ENCODE data around the gene UTF1.
A peak's percentile ranks its signal among the peaks of the same experiment; 100 is the strongest.
"Not testable (repeated sequence)": the region's sequence is repeated elsewhere in the genome, so short reads cannot be mapped to it uniquely, and the experiment has no call there.

The UTF1 gene

DNA sequence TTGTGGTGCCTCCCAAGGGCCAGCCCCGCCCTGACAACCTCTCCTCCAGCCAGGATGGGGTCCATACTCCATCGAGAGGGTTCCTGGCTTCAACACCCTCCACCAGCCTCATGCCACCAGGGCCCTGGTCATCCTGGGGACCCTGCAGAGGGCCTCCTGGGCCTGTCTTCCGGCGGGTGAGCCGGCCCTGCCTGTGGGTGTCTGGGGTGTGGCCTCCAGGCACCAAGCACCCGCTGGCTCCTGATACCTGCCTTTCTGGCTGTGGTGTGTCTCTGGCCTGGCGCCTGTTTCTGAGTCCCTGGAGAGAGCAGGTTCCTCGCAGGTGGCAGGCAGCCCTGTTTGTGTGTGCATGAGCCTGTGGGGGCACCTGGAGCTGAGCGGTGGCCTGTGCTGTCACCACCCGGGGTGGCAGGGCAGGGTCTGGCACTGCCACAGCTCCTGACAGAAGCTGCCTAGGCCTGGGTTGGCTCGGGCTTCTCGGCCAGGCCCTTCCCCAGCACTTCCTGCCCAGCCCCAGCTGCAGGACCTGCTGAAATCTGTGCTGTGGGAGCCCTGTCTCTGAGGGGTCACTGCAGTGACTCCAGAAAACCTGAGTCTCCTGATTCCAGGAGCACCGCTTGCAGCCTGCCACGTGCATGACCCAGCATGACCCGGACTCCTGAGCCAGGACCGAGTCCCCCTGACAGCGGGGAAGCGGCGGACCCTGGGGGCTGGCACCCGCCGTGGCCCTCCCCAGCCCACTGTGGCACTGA lies 28.2 kb downstream of the UTF1 start:
- no peaks in the 10 kb centered on the region for H3K9me3 ChIP-seq (ENCODE audit: control insufficient read depth in 2 of 2, low read length in 2 of 2)
- H3K9ac ChIP-seq (ENCODE audit: low read depth in 1 of 2, low read length in 2 of 2) = peak overlapping the region; percentile 14 to 52
- H3K27me3 ChIP-seq (ENCODE audit: control insufficient read depth in 2 of 2, insufficient read depth in 2 of 2, low read length in 2 of 2) = no peaks in the 10 kb centered on the region
- H3K36me3 ChIP-seq (ENCODE audit: control insufficient read depth in 2 of 2, insufficient read depth in 2 of 2, low read length in 2 of 2) = no peaks in the 10 kb centered on the region
- peak overlapping the region; percentile 54 to 56 for H3K4me3 ChIP-seq (ENCODE audit: low read length in 2 of 2)
- H3K4me1 ChIP-seq (ENCODE audit: control insufficient read depth in 2 of 2, insufficient read depth in 2 of 2, low read length in 2 of 2) = peaks cover 34 to 37% of the 10 kb centered on the region in 2 donors
- H3K27ac ChIP-seq (ENCODE audit: low read depth in 2 of 2, low read length in 2 of 2) = peak overlapping the region; percentile 56 to 67

DNA sequence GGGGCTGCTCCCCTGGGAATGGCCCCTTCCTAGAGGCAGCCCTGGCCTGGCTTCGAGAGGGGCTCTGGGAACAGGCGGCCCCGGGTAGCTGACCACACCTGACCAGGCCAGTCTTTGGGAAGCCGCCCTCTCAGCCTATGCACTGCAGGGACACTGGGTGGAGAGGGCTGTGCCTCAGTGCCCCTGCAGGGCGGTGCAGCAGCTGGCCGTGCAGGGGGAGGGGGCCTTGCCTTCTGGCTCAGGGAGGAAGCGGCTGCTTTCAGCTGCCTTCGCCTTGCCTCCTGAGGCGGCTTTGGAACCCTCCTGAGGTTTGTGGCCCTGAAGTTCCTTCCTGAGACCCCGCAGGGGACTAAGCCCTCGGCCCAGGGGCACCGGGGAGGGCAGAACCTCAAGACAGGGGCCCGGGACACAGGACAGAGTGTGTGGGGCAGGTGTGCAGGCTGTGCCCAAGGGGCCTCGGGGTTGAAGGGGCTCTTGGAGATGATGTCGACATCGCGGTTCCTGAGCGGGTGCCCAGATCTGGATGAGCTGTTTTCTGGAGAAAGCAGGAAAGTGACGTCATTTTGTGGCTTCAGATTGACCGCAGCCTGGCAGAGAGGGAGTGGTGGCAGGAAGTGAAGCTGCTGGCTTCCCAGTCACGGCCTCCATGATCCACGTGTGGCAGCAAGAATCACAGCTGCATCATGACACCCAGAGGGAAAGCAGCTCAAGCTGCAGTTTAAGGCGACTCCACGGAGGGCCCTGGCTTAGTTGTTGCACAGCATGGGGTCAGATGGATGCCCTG lies 29.0 kb downstream of the UTF1 start:
- Histone ChIP-seq H3K9ac (ENCODE audit: low read depth in 1 of 2, low read length in 2 of 2) (no peak overlapping the region), H3K9me3 (ENCODE audit: control insufficient read depth in 2 of 2, low read length in 2 of 2) (no peaks in the 10 kb centered on the region), H3K4me3 (ENCODE audit: low read length in 2 of 2) (no peak overlapping the region), H3K36me3 (ENCODE audit: control insufficient read depth in 2 of 2, insufficient read depth in 2 of 2, low read length in 2 of 2) (no peaks in the 10 kb centered on the region), H3K4me1 (ENCODE audit: control insufficient read depth in 2 of 2, insufficient read depth in 2 of 2, low read length in 2 of 2) (peaks cover 38 to 45% of the 10 kb centered on the region in 2 donors), H3K27ac (ENCODE audit: low read depth in 2 of 2, low read length in 2 of 2) (peak overlapping the region; percentile 56 to 67), H3K27me3 (ENCODE audit: control insufficient read depth in 2 of 2, insufficient read depth in 2 of 2, low read length in 2 of 2) (no peaks in the 10 kb centered on the region)

DNA sequence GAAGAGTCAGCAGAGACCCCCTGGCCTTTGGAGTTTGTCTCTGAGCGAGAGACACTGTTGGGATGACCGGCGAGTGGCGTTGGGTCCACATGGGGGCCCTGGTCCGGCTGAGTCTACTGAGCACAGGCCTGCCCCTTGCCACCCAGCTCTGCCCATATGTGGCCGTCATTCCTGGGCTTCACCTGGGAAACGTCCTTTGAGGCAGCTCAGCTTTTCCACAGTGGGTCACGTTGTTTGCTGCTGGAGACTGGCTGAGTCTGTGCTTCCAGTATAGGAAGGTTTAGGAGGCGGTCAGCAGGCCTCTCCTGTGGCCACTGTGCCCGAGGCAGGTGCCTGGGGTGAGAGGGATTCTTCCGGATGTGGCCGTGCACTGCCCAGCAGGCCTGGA lies 29.6 kb downstream of the UTF1 start:
- Histone ChIP-seq H3K4me3 (ENCODE audit: low read length in 2 of 2) (no peak overlapping the region), H3K27me3 (ENCODE audit: control insufficient read depth in 2 of 2, insufficient read depth in 2 of 2, low read length in 2 of 2) (no peaks in the 10 kb centered on the region), H3K9me3 (ENCODE audit: control insufficient read depth in 2 of 2, low read length in 2 of 2) (no peaks in the 10 kb centered on the region), H3K36me3 (ENCODE audit: control insufficient read depth in 2 of 2, insufficient read depth in 2 of 2, low read length in 2 of 2) (no peaks in the 10 kb centered on the region), H3K9ac (ENCODE audit: low read depth in 1 of 2, low read length in 2 of 2) (no peak overlapping the region), H3K4me1 (ENCODE audit: control insufficient read depth in 2 of 2, insufficient read depth in 2 of 2, low read length in 2 of 2) (peaks cover 44 to 51% of the 10 kb centered on the region in 2 donors), H3K27ac (ENCODE audit: low read depth in 2 of 2, low read length in 2 of 2) (peak overlapping the region; percentile 12 to 52)

DNA sequence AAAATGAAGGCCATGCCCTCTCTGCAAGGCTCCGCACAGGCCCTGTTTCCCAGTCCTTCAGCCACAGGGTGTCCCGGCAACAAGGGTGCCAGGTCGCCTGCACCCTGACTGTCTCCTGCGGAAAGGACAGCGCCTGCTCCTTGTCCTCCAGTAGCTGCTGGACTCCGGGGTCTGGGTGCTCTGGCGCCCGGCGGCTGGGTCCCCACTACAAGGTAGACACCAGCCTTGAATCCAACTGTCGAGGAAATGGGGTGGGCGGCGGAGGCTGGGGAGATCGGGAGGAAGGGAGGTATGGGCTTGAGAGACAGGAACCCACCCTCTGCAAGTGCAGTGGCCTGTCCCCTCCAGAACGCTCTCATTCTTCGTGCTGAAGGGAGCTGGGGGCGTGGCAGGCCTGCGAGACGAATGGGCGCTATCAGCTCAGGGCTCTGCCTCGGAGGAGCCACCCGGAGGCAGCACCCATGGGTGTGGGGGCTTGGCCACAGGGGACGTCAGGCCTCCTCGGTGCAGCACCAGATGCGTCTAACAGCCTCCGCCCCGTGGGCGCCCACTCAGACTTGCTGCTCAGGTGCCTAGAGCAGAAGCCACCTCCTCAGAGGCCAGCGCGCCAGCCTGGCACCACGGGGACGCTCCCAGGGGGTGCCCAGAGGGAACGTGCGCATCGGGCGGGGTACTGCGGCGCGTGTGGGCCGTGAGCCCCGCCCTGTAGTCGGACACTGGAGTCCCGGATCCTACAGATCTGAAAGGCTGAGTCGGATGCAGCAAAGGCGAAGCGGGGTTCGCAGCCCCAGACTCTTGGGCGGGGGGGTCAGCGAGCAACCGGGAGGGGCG lies 31.1 kb downstream of the UTF1 start:
- Histone ChIP-seq H3K4me1 (ENCODE audit: control insufficient read depth in 2 of 2, insufficient read depth in 2 of 2, low read length in 2 of 2) (peaks cover 47 to 53% of the 10 kb centered on the region in 2 donors), H3K9me3 (ENCODE audit: control insufficient read depth in 2 of 2, low read length in 2 of 2) (no peaks in the 10 kb centered on the region), H3K36me3 (ENCODE audit: control insufficient read depth in 2 of 2, insufficient read depth in 2 of 2, low read length in 2 of 2) (no peaks in the 10 kb centered on the region), H3K27me3 (ENCODE audit: control insufficient read depth in 2 of 2, insufficient read depth in 2 of 2, low read length in 2 of 2) (no peaks in the 10 kb centered on the region), H3K4me3 (ENCODE audit: low read length in 2 of 2) (peak overlapping the region; percentile 58 to 74), H3K27ac (ENCODE audit: low read depth in 2 of 2, low read length in 2 of 2) (peak overlapping the region; percentile 87 to 91), H3K9ac (ENCODE audit: low read depth in 1 of 2, low read length in 2 of 2) (peak overlapping the region; percentile 72 to 82)

DNA sequence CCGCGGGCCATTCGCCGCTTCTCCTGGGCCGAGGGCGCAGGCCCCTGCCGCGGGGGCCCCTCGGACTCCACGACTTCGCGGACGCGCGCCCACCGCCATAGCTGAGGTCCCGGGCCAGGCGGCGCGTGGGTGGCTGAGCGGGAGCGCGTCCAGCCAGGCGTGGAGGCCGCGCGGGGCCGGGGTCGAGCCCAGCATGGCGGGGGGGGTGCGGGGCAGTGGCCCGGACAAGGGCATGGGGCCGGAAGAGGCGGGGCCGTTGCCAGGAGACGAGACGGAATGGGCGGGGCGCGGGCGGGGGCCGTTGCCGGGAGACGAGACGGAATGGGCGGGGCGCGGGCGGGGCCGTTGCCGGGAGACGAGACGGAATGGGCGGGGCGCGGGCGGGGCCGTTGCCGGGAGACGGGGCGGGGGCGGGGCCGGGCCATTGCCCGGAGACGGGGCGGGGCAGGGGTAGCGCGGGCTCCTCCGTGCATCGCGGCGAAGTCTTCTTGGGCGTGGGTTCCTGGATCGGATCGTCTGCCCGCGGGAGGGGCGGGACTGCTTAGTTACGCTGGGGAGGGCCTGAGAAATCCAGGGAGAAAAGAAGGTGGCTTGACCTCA lies 31.8 kb downstream of the UTF1 start:
- peaks cover 47 to 53% of the 10 kb centered on the region in 2 donors for H3K4me1 ChIP-seq (ENCODE audit: control insufficient read depth in 2 of 2, insufficient read depth in 2 of 2, low read length in 2 of 2)
- H3K9ac ChIP-seq (ENCODE audit: low read depth in 1 of 2, low read length in 2 of 2) = peak overlapping the region; percentile 72 to 82
- peak overlapping the region; percentile 87 to 91 for H3K27ac ChIP-seq (ENCODE audit: low read depth in 2 of 2, low read length in 2 of 2)

DNA sequence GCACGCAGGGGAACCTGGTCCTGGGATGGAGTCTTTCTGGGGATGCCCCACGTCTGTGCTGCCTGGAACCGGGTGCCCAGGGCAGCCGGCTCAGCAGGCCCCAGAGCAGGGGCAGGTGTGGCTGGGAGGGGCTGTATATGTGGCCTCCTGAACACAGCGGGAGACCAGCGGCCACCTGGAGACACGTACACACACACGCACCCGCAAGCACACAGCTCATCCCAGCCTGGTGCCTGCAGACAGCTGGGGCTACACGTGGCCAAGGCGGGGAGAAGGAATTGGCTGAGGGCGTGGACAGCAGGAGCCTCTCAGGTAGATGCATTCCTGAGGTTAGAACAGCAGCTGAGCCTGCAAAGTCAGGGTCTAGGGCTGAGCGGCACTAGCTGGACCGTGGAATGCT lies 32.7 kb downstream of the UTF1 start:
- H3K27me3 ChIP-seq (ENCODE audit: control insufficient read depth in 2 of 2, insufficient read depth in 2 of 2, low read length in 2 of 2) = no peaks in the 10 kb centered on the region
- H3K4me1 ChIP-seq (ENCODE audit: control insufficient read depth in 2 of 2, insufficient read depth in 2 of 2, low read length in 2 of 2) = peaks cover 45 to 47% of the 10 kb centered on the region in 2 donors
- no peaks in the 10 kb centered on the region for H3K9me3 ChIP-seq (ENCODE audit: control insufficient read depth in 2 of 2, low read length in 2 of 2)
- no peak overlapping the region for H3K27ac ChIP-seq (ENCODE audit: low read depth in 2 of 2, low read length in 2 of 2)
- peak overlapping the region in 1 of 2 donors; percentile 60 for H3K4me3 ChIP-seq (ENCODE audit: low read length in 2 of 2)
- H3K36me3 ChIP-seq (ENCODE audit: control insufficient read depth in 2 of 2, insufficient read depth in 2 of 2, low read length in 2 of 2) = no peaks in the 10 kb centered on the region
- peak overlapping the region in 1 of 2 donors; percentile 25 for H3K9ac ChIP-seq (ENCODE audit: low read depth in 1 of 2, low read length in 2 of 2)

More for the DNA sequence above, 31.8 kb downstream of the UTF1 start:
- no peaks in the 10 kb centered on the region for H3K36me3 ChIP-seq (ENCODE audit: control insufficient read depth in 2 of 2, insufficient read depth in 2 of 2, low read length in 2 of 2)
- no peaks in the 10 kb centered on the region for H3K9me3 ChIP-seq (ENCODE audit: control insufficient read depth in 2 of 2, low read length in 2 of 2)
- peak overlapping the region; percentile 58 to 74 for H3K4me3 ChIP-seq (ENCODE audit: low read length in 2 of 2)
- no peaks in the 10 kb centered on the region for H3K27me3 ChIP-seq (ENCODE audit: control insufficient read depth in 2 of 2, insufficient read depth in 2 of 2, low read length in 2 of 2)

DNA sequence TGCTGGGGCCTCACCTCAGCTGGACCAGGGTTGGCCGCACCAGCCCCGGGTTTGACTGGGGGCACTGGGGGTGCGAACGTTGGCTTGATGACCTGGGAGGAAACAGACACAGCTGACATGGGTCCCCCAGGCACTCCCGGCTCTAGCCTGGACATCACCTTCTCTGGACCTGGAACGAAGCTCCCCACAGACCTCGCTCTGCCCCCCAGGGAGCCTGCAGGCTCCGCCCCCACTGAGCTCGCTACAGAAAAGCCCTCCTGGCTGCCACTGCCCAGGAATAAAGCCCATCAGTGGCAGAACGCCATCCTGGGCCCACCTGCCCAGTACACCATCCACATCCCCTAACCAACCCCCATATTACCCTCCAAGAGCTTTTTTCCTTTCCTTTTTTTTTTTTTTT lies 33.7 kb downstream of the UTF1 start:
- H3K4me3 ChIP-seq (ENCODE audit: low read length in 2 of 2) = no peak overlapping the region
- peaks cover 36 to 37% of the 10 kb centered on the region in 2 donors for H3K4me1 ChIP-seq (ENCODE audit: control insufficient read depth in 2 of 2, insufficient read depth in 2 of 2, low read length in 2 of 2)
- no peak overlapping the region for H3K27ac ChIP-seq (ENCODE audit: low read depth in 2 of 2, low read length in 2 of 2)
- H3K36me3 ChIP-seq (ENCODE audit: control insufficient read depth in 2 of 2, insufficient read depth in 2 of 2, low read length in 2 of 2) = no peaks in the 10 kb centered on the region
- no peaks in the 10 kb centered on the region for H3K9me3 ChIP-seq (ENCODE audit: control insufficient read depth in 2 of 2, low read length in 2 of 2)
- no peak overlapping the region for H3K9ac ChIP-seq (ENCODE audit: low read depth in 1 of 2, low read length in 2 of 2)
- no peaks in the 10 kb centered on the region for H3K27me3 ChIP-seq (ENCODE audit: control insufficient read depth in 2 of 2, insufficient read depth in 2 of 2, low read length in 2 of 2)

DNA sequence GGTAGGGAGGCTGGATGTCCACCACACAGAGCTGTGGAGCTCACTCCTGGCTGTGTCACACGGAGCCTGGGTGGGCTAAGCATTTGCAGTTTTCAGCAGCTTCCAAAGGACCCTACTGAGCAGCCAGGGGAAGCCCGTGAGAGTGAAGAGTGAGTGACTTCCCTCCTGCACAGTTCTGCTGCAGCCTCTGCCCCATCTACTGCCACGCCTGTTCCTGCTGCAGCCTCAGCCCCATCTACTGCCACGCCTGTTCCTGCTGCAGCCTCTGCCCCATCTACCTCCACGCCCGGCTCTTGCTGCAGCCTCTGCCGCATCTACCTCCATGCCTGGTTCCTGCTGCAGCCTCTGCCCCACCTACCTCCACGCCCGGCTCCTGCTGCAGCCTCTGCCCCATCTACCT lies 34.4 kb downstream of the UTF1 start:
- no peak overlapping the region for H3K27ac ChIP-seq (ENCODE audit: low read depth in 2 of 2, low read length in 2 of 2)
- H3K4me3 ChIP-seq (ENCODE audit: low read length in 2 of 2) = peak overlapping the region; percentile 26 to 30
- peaks cover 30 to 34% of the 10 kb centered on the region in 2 donors for H3K4me1 ChIP-seq (ENCODE audit: control insufficient read depth in 2 of 2, insufficient read depth in 2 of 2, low read length in 2 of 2)
- H3K9ac ChIP-seq (ENCODE audit: low read depth in 1 of 2, low read length in 2 of 2) = peak overlapping the region in 1 of 2 donors; percentile 32
- no peaks in the 10 kb centered on the region for H3K9me3 ChIP-seq (ENCODE audit: control insufficient read depth in 2 of 2, low read length in 2 of 2)
- no peaks in the 10 kb centered on the region for H3K27me3 ChIP-seq (ENCODE audit: control insufficient read depth in 2 of 2, insufficient read depth in 2 of 2, low read length in 2 of 2)
- H3K36me3 ChIP-seq (ENCODE audit: control insufficient read depth in 2 of 2, insufficient read depth in 2 of 2, low read length in 2 of 2) = no peaks in the 10 kb centered on the region

DNA sequence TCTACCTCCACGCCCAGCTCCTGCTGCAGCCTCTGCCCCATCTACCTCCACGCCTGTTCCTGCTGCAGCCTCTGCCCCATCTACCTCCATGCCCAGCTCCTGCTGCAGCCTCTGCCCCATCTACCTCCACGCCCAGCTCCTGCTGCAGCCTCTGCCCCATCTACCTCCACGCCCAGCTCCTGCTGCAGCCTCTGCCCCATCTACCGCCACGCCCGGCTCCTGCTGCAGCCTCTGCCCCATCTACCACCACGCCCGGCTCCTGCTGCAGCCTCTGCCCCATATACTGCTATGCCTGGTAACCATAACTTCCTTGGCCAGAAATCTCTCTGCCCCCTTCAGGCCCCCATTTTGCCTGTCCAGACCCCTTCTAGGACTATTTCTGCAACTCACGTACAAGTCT lies 35.0 kb downstream of the UTF1 start:
- H3K27ac ChIP-seq (ENCODE audit: low read depth in 2 of 2, low read length in 2 of 2); H3K27me3 ChIP-seq (ENCODE audit: control insufficient read depth in 2 of 2, insufficient read depth in 2 of 2, low read length in 2 of 2); H3K36me3 ChIP-seq (ENCODE audit: control insufficient read depth in 2 of 2, insufficient read depth in 2 of 2, low read length in 2 of 2); H3K4me3 ChIP-seq (ENCODE audit: low read length in 2 of 2); H3K9ac ChIP-seq (ENCODE audit: low read depth in 1 of 2, low read length in 2 of 2); H3K9me3 ChIP-seq (ENCODE audit: control insufficient read depth in 2 of 2, low read length in 2 of 2): not testable (repeated sequence)
- peaks cover 30 to 34% of the 10 kb centered on the region in 2 donors for H3K4me1 ChIP-seq (ENCODE audit: control insufficient read depth in 2 of 2, insufficient read depth in 2 of 2, low read length in 2 of 2)

All from mucosa of rectum (tissue), 2 donors.